ENCODE results near the gene B3GNT3.

DNA sequence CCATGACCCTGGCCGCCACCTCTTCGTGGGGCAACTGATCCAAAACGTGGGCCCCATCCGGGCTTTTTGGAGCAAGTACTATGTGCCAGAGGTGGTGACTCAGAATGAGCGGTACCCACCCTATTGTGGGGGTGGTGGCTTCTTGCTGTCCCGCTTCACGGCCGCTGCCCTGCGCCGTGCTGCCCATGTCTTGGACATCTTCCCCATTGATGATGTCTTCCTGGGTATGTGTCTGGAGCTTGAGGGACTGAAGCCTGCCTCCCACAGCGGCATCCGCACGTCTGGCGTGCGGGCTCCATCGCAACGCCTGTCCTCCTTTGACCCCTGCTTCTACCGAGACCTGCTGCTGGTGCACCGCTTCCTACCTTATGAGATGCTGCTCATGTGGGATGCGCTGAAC, 16.7 kb downstream of the B3GNT3 start:
- TF ChIP-seq, protein P1, sequence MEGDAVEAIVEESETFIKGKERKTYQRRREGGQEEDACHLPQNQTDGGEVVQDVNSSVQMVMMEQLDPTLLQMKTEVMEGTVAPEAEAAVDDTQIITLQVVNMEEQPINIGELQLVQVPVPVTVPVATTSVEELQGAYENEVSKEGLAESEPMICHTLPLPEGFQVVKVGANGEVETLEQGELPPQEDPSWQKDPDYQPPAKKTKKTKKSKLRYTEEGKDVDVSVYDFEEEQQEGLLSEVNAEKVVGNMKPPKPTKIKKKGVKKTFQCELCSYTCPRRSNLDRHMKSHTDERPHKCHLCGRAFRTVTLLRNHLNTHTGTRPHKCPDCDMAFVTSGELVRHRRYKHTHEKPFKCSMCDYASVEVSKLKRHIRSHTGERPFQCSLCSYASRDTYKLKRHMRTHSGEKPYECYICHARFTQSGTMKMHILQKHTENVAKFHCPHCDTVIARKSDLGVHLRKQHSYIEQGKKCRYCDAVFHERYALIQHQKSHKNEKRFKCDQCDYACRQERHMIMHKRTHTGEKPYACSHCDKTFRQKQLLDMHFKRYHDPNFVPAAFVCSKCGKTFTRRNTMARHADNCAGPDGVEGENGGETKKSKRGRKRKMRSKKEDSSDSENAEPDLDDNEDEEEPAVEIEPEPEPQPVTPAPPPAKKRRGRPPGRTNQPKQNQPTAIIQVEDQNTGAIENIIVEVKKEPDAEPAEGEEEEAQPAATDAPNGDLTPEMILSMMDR (IDR thresholded peaks at IDR 0.05; ENCODE audit: low read depth, low read length): no peak
- no peak for TF ChIP-seq EZH2phosphoT487 (IDR thresholded peaks at IDR 0.05; ENCODE audit: low read depth)

Measured in OCI-LY3 (cell line).